NCI-H1417 (cell line): ENCODE measurements around the gene CYP2W1.
"Not testable (repeated sequence)": the region's sequence is repeated elsewhere in the genome, so short reads cannot be mapped to it uniquely, and the experiment has no call there.

Experiments used
- DNase-seq, 3 experiments: peaks; one replicate each; lab custom pipeline; 2025; lab: John Stamatoyannopoulos, UW

The CYP2W1 gene

GRCh38 chr7:951881-952547, 31.0 kb upstream of the CYP2W1 start:
- no peak for DNase-seq

GRCh38 chr7:952548-953441, 30.2 kb upstream of the CYP2W1 start:
- DNase-seq = no peak

GRCh38 chr7:953547-954327, 29.2 kb upstream of the CYP2W1 start:
- DNase-seq = peak in 2 of 3 experiments; percentile 25 to 26

- DNase-seq = peak in 2 of 3 experiments; percentile 49 to 50
Measured at GRCh38 chr7:954330-955238, 28.4 kb upstream of the CYP2W1 start, which contains the start of gene ADAP1. TSS of gene ADAP1 (minus strand) at chr7:954680. CDS start at chr7:954477, 203 bp downstream.

- no peak for DNase-seq
Measured at GRCh38 chr7:956031-956430, 26.9 kb upstream of the CYP2W1 start.

- no peak for DNase-seq
Measured at GRCh38 chr7:957418-958220, 25.4 kb upstream of the CYP2W1 start.

GRCh38 chr7:958221-959200, 24.5 kb upstream of the CYP2W1 start:
- no peak for DNase-seq

GRCh38 chr7:959271-959670, 23.7 kb upstream of the CYP2W1 start:
- no peak for DNase-seq

- not testable (repeated sequence) for DNase-seq
Measured at GRCh38 chr7:959740-960139, 23.2 kb upstream of the CYP2W1 start.

- no peak for DNase-seq
Measured at GRCh38 chr7:960269-960871, 22.6 kb upstream of the CYP2W1 start.

- DNase-seq = not testable (repeated sequence)
Measured at GRCh38 chr7:960972-961371, 22.0 kb upstream of the CYP2W1 start.

- DNase-seq = no peak
Measured at GRCh38 chr7:961546-962400, 21.2 kb upstream of the CYP2W1 start.

GRCh38 chr7:962401-963081, 20.4 kb upstream of the CYP2W1 start:
- DNase-seq = no peak

GRCh38 chr7:963236-964078, 19.5 kb upstream of the CYP2W1 start:
- peak in 2 of 3 experiments; percentile 55 to 66 for DNase-seq

GRCh38 chr7:964401-965231, 18.4 kb upstream of the CYP2W1 start:
- no peak for DNase-seq
